NCI-H1092 (cell line): Measurements from ENCODE around the gene RDH8.

ENCODE experiments used
- DNase-seq: peaks from one replicate; lab custom pipeline; 2025; lab: John Stamatoyannopoulos, UW

The RDH8 gene

GRCh38 chr19:10013316-10013715 lies at the start of gene RDH8:
RDH8 (plus strand) TSS chr19:10013483; CDS start chr19:10013498, 15 bp downstream.
- no peak for DNase-seq

DNA sequence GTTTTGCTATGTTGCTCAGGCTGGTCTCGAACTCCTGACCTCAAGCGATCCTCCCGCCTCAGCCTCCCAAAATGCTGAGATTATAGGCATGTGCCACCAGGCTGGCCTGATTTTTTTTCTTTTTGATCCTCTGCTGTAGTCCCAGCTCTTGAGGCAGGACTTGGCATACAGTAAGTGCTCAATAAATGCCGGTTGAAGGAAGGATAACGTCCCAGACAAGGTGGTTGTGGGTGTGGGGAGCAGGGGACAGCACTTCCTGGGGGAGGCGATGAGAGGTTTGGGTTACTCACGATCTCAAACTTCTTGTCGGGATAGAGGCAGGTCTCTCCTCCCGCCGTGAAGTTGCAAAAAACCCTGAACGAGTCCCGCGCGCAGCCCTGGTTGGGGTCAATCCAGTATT lies 47.3 kb upstream of the RDH8 start:
- DNase-seq, result no peak

- DNase-seq, result no peak
Observed at GRCh38 chr19:9966448-9966847, 46.8 kb upstream of the RDH8 start.

DNA sequence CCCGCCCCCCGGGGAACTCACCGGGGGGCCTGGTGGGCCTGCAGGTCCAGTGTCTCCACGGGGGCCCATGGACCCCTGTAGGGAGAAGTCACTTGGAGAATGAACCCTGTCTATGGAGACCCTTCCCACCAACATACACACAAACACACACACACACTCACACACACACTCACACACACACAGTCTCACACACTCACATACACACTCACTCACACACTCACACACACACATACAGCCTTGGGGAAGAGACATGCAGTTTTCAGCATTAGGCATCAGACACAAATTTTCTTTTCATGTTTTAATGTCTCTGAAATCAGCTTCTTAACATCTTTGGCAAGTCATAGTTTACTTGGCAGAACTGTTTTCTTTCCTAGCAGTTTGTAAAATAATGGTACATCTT lies 46.0 kb upstream of the RDH8 start:
- DNase-seq, result no peak

GRCh38 chr19:9968820-9969687 lies 44.2 kb upstream of the RDH8 start:
- DNase-seq, result no peak

- DNase-seq, result no peak
Observed at GRCh38 chr19:9969688-9969975, 43.7 kb upstream of the RDH8 start.

GRCh38 chr19:9970481-9970880 lies 42.8 kb upstream of the RDH8 start:
- DNase-seq, result no peak

DNA sequence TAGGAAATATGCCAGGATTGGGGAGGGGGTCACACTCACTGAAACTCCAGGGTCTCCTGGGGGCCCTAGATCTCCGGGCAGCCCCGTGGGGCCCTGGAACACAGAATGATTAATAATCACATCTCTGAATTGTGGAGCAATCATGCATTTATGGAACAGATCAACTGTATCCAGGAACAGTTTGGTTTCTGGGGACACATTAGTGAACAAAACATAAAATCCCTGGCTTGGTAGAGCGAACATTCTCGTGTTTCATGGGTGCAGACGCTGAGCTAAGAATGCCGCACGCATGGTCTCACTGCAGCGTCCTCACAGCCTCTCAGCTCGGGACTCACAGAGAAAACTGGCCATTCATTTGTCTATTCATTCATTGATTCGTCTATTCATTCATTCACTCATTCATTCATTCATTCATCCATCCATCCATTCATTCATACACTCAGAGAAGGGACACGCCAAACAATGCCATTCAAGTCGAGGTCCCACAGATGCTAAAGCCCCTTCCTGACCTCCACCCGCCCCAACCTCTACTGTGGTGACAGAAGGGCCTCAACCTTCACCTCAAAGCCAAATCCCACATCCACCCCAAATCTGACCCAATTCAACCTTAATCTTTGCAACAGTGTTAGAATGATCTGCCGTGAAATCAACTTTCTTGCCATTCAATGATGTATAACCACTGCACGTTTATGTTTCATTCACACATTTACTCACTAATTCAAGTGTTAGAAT lies 42.0 kb upstream of the RDH8 start:
- no peak for DNase-seq

- no peak for DNase-seq
Observed at GRCh38 chr19:9972103-9972502, 41.2 kb upstream of the RDH8 start.

DNA sequence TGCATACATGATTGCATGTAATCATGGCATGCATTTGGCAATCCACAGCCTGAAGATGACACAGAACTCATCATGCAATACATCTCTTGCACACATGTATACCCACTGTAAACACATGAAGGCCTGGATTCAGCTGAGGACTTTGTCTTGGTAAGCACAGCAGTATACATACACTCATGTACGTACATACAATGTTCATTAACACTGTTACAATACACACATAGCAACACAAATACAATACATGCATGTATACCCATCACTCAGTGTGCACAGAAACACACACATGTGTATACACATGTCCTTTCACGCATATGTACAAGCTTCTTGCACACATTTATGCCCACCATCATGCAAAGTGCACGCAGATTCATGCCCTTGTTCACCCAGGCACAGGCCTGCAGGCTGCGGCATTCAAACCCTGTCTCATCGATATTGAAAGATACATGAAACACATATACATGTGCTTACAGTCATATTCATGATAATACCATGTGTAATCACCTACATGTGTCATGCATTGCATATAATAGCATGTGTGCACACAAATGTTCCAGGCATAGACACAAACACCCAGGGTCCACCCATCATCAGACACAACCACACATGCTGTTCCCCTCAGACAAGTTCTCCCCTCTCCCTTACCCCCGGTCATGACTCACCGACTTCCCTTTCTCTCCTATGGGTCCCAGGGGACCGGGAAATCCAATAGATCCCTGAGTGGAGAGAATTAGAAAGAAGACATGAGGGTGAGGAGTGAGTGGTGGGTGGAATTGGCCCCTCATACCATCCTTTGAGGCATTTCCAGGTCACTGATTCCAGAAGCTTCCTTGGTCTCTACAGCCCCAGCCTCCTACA lies 31.6 kb upstream of the RDH8 start:
- no peak for DNase-seq

DNA sequence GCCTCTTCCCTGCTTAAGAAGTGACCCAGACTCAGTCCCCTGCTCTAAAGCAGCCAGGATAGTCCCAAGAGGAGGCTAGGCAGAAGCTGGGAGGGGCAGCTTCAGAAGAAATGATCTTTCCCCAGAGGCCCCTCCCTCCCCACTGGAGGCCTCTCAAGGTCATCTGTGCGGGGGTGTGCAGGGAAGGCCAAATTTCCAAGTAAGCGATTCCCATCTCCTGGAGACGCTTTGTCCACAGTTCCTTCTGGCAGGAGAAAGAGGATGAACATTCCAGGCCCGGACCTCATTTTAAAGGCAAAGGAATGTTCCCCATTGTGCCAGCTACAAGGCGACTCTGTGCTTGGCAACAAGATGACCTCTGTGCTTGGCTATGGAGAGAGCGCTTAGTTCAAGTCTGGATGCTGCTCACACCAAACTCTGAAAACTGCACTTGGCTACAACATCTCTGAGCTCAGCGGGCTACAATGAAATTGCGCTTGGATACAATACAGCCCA lies 26.4 kb upstream of the RDH8 start:
- no peak for DNase-seq

- no peak for DNase-seq
Observed at GRCh38 chr19:9989504-9989903, 23.8 kb upstream of the RDH8 start.

- no peak for DNase-seq
Observed at GRCh38 chr19:9991425-9992191, 21.7 kb upstream of the RDH8 start.

DNA sequence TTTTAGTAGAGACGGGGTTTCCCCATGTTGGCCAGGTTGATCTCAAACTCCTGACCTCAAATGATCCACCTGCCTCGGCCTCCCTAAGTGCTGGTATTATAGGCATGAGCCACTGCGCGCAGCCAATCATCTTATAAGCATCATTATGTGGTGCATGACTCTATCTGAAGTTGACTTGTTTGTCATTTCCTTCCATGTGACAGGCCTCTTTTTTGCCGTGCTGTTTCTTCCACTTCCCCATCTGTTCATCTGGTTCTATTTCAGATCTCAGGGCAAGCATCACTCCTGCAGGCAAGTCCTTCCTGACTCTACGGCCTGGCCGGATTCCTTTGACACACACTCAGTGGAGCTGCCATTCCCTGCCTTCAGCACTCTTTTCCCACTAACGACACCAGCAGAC lies 18.2 kb upstream of the RDH8 start:
- DNase-seq, result no peak

- DNase-seq, result no peak
Observed at GRCh38 chr19:9995999-9996398, 17.3 kb upstream of the RDH8 start.

- no peak for DNase-seq
Observed at GRCh38 chr19:9996541-9996940, 16.7 kb upstream of the RDH8 start.

GRCh38 chr19:10000171-10000826 lies 13.0 kb upstream of the RDH8 start:
- DNase-seq, result peak; percentile 30

DNA sequence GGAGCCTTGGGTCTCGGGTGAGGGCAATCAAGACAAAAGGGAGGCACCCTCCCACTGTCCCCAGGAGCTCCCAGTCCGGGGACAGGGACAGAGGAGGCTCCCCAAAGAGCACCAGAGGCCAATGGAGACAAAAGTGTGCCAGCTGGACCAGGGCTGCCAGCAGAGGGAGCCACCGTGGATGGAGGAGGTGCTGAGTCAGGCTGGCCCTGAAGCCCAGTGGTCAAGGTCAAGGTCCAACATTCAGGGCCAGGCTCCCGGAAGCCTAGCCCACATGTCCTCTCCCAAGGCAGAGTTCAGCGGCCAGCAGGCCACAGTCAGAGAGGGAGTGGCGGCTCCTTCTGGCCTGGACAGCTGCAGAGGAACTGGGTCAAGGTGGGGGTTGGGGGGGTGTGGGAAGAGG lies 11.4 kb upstream of the RDH8 start:
- no peak for DNase-seq

DNA sequence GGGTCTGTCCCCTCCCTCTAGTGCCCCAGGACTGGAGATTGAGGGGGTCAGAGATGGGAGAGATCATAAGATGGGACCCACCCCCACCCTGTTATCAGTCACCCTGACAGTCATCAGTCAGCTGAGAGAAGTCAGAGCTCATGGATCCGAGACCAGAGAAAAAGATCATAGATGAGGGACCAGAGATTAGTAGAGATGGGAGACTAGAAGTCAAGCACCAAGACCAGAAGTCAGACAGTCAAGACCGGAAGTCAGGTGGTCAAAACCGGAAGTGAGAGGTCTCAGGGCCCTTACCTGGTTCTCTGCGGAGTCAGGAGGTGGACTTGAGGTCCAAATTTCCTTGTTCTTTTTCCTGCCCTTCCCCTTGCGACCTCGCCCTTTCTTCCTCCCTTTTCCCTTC lies 10.0 kb upstream of the RDH8 start:
- DNase-seq, result no peak

- no peak for DNase-seq
Observed at GRCh38 chr19:10004617-10005016, 8.7 kb upstream of the RDH8 start.

DNA sequence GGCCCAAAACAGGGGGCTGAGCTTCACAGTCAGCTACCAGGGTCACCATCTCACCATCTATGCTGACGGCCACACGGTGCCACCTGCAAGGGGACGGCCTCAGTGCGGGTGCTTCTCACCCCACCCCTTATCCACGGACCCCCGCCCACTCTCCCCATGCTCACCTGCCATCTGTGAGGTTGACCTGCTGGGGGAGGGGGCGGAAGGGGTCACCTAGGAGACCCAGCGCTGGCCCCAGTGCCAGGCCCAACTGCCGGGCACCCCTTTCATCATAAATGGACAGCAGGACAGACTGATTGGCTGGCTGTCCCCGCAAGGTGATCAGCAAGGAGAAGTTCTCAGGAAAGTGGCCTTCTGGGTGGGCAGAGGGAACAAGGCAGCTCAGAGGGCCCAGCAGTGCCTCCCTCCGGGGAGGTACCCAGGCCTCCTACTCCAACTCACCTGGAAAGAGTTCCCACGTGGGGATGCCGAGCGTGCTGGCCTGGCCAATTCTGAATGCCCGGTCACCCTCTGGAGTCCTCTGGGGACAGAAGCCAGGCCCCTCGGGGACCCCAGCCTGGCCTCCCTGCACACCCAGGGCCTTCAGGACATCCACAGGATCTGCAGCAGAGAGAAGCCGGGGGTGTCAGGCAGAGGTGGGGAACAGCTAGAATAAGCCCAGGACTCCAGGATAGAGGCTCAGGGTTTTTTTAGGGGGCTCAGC lies 7.5 kb upstream of the RDH8 start:
- DNase-seq, result no peak
